HL-60/S4 treated with phorbol 12-myristate 13-acetate at 8.2 ng/mL for 4 days and 3 days (cell line): ENCODE results near the gene GP1BA.
"Not testable (repeated sequence)": the region's sequence is repeated elsewhere in the genome, so short reads cannot be mapped to it uniquely, and the experiment has no call there.

ENCODE experiments used
- in situ Hi-C: fragments of 300-500 bp; cut with MboI; formaldehyde crosslinking; loops from 2 replicates; pipeline ENCODE4 v1.15.0; 2022; ENCODE audit warnings: low sequenced_read_pairs

Gene GP1BA

DNA sequence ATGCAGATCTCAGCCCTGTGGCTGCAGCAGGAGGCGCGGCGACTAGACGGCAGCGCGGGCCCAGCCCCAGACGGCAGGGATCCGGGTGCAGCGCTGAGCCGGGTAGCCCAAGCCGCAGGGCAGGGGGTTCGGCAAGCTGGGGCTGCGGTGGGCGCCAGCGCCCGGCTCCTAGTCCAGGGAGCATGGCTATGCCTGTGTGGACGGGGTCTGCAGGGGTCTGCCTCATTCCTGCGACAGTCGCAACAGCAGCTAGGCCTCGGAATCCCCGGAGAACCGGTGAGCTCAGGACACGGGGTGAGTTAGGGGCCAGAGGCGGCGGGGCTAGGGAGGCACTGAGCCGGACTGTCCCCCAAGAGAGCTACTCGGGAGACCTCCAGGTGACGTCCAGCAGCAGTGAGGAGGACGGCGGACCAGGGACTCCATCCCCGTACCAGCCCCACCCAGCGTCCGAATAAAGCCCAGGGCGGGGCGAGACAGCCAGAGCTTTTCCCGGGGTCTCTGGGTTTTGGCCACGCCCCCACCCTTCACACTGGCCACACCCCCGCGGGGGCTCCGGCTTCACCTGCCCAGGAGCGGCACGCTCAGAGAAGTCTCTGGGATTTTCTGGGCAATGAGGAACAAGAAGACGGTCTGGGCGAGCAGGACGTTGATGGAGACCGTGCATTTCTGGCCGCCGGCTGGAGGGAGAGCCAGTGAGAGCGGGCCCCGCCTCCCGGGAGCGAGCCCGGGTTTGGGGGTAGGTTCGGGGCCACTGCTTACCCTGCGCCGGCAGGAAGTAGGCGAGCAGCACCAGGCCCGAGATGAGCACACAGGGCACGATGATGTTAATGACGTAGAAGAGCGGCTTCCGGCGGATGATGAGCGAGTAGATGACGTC lies 31.6 kb upstream of the GP1BA start:
- in situ Hi-C loops = no loop called here

- in situ Hi-C loops = no loop called here
These were observed 30.9 kb upstream of the GP1BA start for GRCh38 chr17:4901108-4901647.

- in situ Hi-C loops = no loop called here
These were observed 30.3 kb upstream of the GP1BA start for GRCh38 chr17:4901648-4902344.

GRCh38 chr17:4902540-4902939 lies 29.5 kb upstream of the GP1BA start:
- in situ Hi-C loops = no loop called here

GRCh38 chr17:4903051-4903818 lies 28.8 kb upstream of the GP1BA start, which contains the start of gene CHRNE:
TSS of gene CHRNE (minus strand) at chr17:4903098. CDS start at chr17:4903063, 35 bp downstream.
- in situ Hi-C loops = no loop called here

DNA sequence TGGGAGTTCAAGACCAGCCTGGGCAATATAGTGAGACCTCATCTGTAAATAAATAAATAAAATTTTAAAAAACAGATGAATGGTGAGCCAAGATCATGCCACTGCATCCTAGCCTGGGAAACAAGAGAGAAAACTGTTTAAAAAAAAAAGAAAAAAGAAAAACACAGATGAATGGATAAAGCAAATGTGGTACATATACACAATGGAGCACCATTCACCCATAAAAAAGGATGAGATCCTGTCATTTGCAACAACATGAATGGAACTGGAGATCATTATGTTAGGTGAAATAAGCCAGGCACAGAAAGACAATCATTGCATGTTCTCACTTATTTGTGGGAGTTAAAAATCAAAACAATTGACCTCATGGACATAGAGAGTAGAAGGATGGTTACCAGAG lies 25.4 kb upstream of the GP1BA start:
- in situ Hi-C loops = not testable (repeated sequence)

- in situ Hi-C loops = no loop called here
These were observed 23.8 kb upstream of the GP1BA start for GRCh38 chr17:4908301-4908700.

DNA sequence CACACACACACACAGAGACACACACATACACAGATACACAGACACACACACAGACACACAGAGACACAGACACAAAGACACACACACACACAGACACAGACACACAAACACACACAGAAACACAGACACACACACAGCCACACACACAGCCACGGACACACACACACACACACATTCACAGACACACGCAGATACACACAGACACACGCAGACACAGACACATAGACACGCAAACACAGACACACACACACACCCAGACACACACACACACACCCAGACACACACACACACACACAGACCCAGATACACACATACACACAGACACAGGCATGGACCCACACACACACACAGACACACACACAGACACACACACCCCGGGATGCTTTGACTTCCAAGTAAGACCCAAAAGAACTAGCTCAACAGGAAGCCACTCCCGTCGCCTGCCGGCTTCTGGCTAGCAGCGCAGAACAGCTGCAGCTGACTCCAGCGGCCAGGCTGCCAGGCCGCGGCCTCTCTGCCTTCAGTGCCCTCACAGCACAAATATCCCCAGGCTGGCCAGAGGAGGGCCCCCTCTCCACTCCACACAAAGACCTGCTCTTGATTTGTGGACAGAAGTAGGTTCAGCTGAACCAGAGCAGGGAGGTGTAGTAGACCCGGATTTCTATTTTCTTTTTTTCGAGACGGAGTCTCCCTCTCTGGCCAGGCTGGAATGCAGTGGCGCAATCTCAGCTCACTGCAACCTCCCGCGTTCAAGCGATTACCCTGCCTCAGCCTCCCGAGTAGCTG lies 23.2 kb upstream of the GP1BA start:
- in situ Hi-C loops = no loop called here

DNA sequence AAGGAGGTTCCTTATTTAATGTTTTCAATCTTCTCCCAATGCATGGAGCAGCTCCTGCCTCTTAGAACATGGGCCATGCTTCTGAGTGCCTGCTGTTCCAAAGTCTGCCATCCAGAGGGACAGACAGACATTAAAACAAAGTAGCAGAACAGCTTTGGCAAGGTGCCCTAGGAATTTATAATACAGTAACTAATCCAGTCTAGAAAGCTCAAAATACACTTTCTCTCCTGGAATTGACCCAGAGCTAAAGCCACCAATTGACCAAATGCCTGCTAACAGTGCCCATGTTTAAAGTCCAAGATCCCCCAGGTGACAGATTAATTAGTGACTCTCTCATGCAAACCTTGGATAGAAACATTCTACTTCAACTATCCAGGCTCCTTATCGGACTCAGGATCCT lies 18.1 kb upstream of the GP1BA start:
- in situ Hi-C loops = no loop called here

- in situ Hi-C loops = not testable (repeated sequence)
These were observed 17.5 kb upstream of the GP1BA start for GRCh38 chr17:4914551-4914950.

GRCh38 chr17:4919511-4920047 lies 12.5 kb upstream of the GP1BA start:
- in situ Hi-C loops = no loop called here

- in situ Hi-C loops = no loop called here
These were observed 11.6 kb upstream of the GP1BA start for GRCh38 chr17:4920351-4921048.

GRCh38 chr17:4921320-4921719 lies 10.8 kb upstream of the GP1BA start:
- in situ Hi-C loops = no loop called here

DNA sequence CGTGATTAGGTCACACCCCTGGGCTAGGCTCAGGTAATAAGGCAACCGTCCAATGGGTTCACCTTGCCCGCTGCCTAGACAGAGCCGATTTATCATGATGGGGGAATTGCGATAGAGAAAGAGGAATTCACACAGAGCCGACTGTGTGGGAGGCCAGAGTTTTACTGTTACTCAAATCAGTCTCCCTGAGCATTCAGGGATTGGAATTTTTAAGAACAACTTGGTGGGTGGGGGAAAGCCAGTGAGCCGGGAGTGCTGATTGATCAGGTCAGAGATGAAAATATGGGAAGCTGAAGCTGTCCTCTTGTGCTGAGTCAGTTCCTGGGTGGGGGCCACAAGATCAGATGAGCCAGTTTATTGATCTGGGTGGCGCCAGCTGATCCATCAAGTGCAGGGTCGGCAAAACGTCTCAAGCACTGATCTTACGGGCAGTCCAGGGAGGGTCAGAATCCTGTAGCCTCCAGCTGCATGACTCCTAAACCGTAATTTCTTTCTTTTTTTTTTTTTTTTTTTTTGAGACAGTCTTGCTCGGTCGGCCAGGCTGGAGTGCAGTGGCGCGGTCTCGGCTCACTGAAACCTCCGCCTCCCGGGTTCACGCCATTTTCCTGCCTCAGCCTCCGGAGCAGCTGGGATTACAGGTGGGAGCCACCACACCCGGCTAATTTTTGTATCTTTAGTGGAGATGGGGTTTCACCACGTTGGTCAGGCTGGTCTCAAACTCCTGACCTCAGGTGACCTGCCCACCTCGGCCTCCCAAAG lies 5.3 kb upstream of the GP1BA start:
- in situ Hi-C loops = not testable (repeated sequence)

DNA sequence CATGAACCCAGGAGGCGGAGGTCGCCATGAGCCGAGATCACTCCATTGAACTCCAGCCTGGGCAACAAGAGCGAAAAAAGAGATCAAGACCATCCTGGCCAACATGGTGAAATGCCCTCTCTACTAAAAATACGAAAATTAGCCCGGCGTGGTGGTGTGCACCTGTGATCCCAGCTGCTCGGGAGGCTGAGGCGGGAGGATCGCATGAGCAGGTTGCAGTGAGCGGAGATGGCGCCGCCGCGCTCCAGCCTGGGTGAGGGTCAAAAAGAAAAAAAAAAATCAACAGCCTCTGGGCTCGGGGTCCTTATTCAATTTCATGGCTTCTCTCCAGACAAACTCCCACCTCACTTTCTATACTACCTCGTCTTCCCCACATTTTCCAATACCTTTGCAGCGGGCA lies 3.2 kb upstream of the GP1BA start:
- in situ Hi-C loops = no loop called here

GRCh38 chr17:4932756-4933155 lies 679 bp downstream of the GP1BA start:
- in situ Hi-C loops = no loop called here

DNA sequence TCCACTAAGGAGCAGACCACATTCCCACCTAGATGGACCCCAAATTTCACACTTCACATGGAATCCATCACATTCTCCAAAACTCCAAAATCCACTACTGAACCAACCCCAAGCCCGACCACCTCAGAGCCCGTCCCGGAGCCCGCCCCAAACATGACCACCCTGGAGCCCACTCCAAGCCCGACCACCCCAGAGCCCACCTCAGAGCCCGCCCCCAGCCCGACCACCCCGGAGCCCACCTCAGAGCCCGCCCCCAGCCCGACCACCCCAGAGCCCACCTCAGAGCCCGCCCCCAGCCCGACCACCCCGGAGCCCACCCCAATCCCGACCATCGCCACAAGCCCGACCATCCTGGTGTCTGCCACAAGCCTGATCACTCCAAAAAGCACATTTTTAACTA lies 1.6 kb downstream of the GP1BA start:
- in situ Hi-C loops = no loop called here

- in situ Hi-C loops = no loop called here
These were observed 2.3 kb downstream of the GP1BA start for GRCh38 chr17:4934173-4934979.
